HG03139 (cell line): Measurements from ENCODE around the gene SFXN1.

Experiments used
- ATAC-seq: cut with Tn5 transposase; IDR thresholded peaks from one replicate; pipeline ENCODE4 v1.9.1; 2021; ENCODE audit not compliant: unreplicated experiment

SFXN1 gene

GRCh38 chr5:175464942-175465233 is 13.5 kb upstream of the SFXN1 start:
- no peak for ATAC-seq

- no peak for ATAC-seq
Observed at GRCh38 chr5:175465282-175465681, 13.1 kb upstream of the SFXN1 start.

- ATAC-seq, result no peak
Observed at GRCh38 chr5:175466700-175467318, 11.6 kb upstream of the SFXN1 start.

GRCh38 chr5:175467983-175468690 is 10.2 kb upstream of the SFXN1 start:
- no peak for ATAC-seq

GRCh38 chr5:175468892-175469291 is 9.5 kb upstream of the SFXN1 start:
- ATAC-seq, result no peak

- no peak for ATAC-seq
Observed at GRCh38 chr5:175469916-175470315, 8.4 kb upstream of the SFXN1 start.

- ATAC-seq, result no peak
Observed at GRCh38 chr5:175470781-175471180, 7.6 kb upstream of the SFXN1 start.

- no peak for ATAC-seq
Observed at GRCh38 chr5:175471196-175471595, 7.2 kb upstream of the SFXN1 start.

- ATAC-seq, result no peak
Observed at GRCh38 chr5:175471628-175472027, 6.7 kb upstream of the SFXN1 start.

GRCh38 chr5:175472378-175472777 is 6.0 kb upstream of the SFXN1 start:
- ATAC-seq, result no peak

GRCh38 chr5:175475248-175475647 is 3.1 kb upstream of the SFXN1 start:
- no peak for ATAC-seq

- no peak for ATAC-seq
Observed at GRCh38 chr5:175477440-175477839, 920 bp upstream of the SFXN1 start.

- no peak for ATAC-seq
Observed at GRCh38 chr5:175478008-175478383, 364 bp upstream of the SFXN1 start.

GRCh38 chr5:175479125-175479881 is 943 bp downstream of the SFXN1 start:
- peak; percentile 1 for ATAC-seq

GRCh38 chr5:175483337-175483736 is 5.0 kb downstream of the SFXN1 start:
- ATAC-seq, result no peak

- no peak for ATAC-seq
Observed at GRCh38 chr5:175484322-175484721, 6.0 kb downstream of the SFXN1 start.

GRCh38 chr5:175484829-175485228 is 6.5 kb downstream of the SFXN1 start:
- ATAC-seq, result no peak

- ATAC-seq, result no peak
Observed at GRCh38 chr5:175485631-175486030, 7.3 kb downstream of the SFXN1 start.

GRCh38 chr5:175487514-175488222 is 9.3 kb downstream of the SFXN1 start:
- no peak for ATAC-seq

GRCh38 chr5:175489693-175490443 is 11.5 kb downstream of the SFXN1 start:
- no peak for ATAC-seq

- no peak for ATAC-seq
Observed at GRCh38 chr5:175491223-175491622, 12.9 kb downstream of the SFXN1 start.
